ENCODE data around the gene PTH2R.

- TF ChIP-seq POLR2AphosphoS5 (IDR thresholded peaks at IDR 0.05; ENCODE audit: insufficient read depth in 1 of 2, low read depth in 1 of 2) (no peak), POLR2A (IDR thresholded peaks at IDR 0.05) (no peak)
Measured at GRCh38 chr2:208451061-208451460, 44.5 kb downstream of the PTH2R start.
